ENCODE measurements around the gene KIAA0825.

- TF ChIP-seq POLR2A (IDR thresholded peaks at IDR 0.05) (no peak), CTCF (IDR thresholded peaks at IDR 0.05) (no peak)
These were observed 379.1 kb downstream of the KIAA0825 start for GRCh38 chr5:94239266-94239665.

Measured in adrenal gland (tissue), 5 donors.